ENCODE results near the gene RAMACL.

DNA sequence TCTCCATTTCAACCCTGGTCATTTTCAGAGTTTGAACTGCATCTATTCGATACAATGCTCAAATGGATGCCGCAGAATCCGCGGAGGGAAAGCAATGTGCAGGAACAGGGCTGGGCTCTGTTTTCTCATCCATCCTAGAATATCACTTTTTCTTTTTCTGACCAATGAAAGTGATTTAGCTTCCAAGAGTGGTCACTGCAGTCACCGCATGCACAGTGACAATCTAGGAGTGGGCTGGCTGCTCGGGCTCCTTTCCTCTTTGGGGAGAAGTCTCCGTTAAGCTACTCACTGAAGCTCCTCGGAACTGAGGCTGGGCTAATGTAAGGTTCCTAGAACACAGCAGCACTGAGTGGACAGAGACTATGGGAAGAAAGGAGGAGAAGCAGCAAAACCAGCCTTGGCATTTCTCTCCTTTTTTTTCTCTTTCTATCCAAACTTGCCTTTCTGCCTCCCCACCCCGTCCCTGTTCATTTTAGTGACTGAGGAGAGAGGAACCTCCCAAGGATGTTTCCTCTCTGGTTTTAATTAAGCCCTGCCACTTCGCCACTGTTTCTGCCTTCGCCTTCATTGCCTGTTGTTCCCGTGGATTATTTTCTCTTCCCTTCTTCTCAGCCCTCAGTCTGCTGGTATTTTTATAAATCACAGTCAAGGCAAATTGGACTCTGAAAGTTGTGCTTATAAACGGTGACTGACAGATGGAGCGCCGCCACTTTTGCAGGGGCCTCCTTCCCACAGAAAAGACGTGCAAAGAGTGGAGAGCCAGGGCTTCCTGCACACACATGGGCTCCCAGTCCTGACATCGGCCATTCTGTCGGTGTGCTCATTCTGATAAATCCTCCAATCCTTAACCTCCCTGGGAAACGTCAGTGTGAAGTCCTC, 41.1 kb downstream of the RAMACL start:
- TF ChIP-seq POLR2A (IDR thresholded peaks at IDR 0.05), result no peak
- TF ChIP-seq, protein P1, sequence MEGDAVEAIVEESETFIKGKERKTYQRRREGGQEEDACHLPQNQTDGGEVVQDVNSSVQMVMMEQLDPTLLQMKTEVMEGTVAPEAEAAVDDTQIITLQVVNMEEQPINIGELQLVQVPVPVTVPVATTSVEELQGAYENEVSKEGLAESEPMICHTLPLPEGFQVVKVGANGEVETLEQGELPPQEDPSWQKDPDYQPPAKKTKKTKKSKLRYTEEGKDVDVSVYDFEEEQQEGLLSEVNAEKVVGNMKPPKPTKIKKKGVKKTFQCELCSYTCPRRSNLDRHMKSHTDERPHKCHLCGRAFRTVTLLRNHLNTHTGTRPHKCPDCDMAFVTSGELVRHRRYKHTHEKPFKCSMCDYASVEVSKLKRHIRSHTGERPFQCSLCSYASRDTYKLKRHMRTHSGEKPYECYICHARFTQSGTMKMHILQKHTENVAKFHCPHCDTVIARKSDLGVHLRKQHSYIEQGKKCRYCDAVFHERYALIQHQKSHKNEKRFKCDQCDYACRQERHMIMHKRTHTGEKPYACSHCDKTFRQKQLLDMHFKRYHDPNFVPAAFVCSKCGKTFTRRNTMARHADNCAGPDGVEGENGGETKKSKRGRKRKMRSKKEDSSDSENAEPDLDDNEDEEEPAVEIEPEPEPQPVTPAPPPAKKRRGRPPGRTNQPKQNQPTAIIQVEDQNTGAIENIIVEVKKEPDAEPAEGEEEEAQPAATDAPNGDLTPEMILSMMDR (IDR thresholded peaks at IDR 0.05 in 8 of 11, conservative IDR thresholded peaks at IDR 0.05 in 3 of 11), result no peak
